ENCODE data around the gene VWA1.

DNA sequence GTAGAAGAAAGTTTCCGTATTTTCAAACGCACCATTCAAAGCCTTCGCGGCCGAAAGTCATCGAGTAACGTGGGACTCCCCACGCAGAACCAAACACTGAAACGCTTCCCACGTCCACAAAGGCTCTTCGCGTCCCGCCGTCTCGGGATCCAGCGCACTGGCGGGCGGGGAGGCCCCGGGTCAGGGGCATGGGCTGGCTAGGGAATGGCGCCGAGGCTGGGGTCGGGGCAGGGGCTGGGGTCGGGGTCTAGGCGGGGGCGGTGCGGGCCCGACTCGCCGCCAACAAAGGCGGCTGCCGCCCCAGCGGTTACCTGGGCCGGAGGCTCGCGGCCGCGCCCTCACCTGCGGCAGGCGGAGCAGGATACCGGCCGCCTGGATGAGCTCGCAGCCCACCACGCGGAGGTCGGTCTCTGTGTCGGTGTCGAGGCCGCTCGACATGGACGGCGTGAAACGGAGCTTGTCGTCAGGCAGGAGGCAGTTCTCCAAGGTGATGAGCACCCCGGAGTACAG, 36.8 kb upstream of the VWA1 start:
- TF ChIP-seq CTCF (IDR thresholded peaks at IDR 0.05) = no peak
- TF ChIP-seq, protein P1, sequence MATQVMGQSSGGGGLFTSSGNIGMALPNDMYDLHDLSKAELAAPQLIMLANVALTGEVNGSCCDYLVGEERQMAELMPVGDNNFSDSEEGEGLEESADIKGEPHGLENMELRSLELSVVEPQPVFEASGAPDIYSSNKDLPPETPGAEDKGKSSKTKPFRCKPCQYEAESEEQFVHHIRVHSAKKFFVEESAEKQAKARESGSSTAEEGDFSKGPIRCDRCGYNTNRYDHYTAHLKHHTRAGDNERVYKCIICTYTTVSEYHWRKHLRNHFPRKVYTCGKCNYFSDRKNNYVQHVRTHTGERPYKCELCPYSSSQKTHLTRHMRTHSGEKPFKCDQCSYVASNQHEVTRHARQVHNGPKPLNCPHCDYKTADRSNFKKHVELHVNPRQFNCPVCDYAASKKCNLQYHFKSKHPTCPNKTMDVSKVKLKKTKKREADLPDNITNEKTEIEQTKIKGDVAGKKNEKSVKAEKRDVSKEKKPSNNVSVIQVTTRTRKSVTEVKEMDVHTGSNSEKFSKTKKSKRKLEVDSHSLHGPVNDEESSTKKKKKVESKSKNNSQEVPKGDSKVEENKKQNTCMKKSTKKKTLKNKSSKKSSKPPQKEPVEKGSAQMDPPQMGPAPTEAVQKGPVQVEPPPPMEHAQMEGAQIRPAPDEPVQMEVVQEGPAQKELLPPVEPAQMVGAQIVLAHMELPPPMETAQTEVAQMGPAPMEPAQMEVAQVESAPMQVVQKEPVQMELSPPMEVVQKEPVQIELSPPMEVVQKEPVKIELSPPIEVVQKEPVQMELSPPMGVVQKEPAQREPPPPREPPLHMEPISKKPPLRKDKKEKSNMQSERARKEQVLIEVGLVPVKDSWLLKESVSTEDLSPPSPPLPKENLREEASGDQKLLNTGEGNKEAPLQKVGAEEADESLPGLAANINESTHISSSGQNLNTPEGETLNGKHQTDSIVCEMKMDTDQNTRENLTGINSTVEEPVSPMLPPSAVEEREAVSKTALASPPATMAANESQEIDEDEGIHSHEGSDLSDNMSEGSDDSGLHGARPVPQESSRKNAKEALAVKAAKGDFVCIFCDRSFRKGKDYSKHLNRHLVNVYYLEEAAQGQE (IDR thresholded peaks at IDR 0.05; ENCODE audit: insufficient read depth in 1 of 2, low read depth in 2 of 2, low read length in 1 of 2) = no peak
- TF ChIP-seq POLR2AphosphoS5 (IDR thresholded peaks at IDR 0.05; ENCODE audit: low read depth, low read length) = no peak
- TF ChIP-seq SIN3A (IDR thresholded peaks at IDR 0.05; ENCODE audit: borderline replicate concordance, insufficient read depth, low read depth, low read length) = no peak
- TF ChIP-seq TCF7L2 (IDR thresholded peaks at IDR 0.05; ENCODE audit: low read depth, low read length) = no peak
